Fibroblast of pulmonary artery (primary cell): Measurements from ENCODE around the gene GBF1.

Source experiments
- DNase-seq: peaks from one replicate; pipeline ENCODE4 v3.0.0-alpha.2; 2010; ENCODE audit warnings: low read depth
- H3K4me3 ChIP-seq: replicated peaks from 2 replicates; pipeline ENCODE4 v1.5.1; 2011; ENCODE audit warnings: low read depth, mild to moderate bottlenecking, control low read depth, low read length, moderate library complexity
- TF ChIP-seq, protein P1 (sequence below): IDR thresholded peaks from 2 replicates; pipeline ENCODE4 v1.5.1; 2011; ENCODE audit warnings: mild to moderate bottlenecking, control low read depth, low read length, inconsistent platforms; ENCODE audit errors: missing control alignments

The GBF1 gene

DNA sequence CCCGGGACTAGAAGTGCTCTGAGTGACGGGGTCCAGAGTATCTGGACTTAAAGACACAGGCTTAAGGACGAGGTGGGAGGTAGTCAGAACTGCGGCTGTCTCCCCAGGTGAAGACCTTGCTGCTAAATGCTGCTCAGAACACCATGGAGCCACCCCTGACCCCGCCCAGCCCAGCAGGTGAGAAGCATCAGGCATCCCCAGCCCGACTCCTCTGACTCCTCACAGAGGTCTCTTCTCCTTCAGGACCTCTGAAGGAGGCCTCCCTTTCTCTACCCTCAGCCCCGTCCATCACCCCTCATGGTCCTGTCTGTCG lies 156.0 kb downstream of the GBF1 start:
- TF ChIP-seq, protein P1, sequence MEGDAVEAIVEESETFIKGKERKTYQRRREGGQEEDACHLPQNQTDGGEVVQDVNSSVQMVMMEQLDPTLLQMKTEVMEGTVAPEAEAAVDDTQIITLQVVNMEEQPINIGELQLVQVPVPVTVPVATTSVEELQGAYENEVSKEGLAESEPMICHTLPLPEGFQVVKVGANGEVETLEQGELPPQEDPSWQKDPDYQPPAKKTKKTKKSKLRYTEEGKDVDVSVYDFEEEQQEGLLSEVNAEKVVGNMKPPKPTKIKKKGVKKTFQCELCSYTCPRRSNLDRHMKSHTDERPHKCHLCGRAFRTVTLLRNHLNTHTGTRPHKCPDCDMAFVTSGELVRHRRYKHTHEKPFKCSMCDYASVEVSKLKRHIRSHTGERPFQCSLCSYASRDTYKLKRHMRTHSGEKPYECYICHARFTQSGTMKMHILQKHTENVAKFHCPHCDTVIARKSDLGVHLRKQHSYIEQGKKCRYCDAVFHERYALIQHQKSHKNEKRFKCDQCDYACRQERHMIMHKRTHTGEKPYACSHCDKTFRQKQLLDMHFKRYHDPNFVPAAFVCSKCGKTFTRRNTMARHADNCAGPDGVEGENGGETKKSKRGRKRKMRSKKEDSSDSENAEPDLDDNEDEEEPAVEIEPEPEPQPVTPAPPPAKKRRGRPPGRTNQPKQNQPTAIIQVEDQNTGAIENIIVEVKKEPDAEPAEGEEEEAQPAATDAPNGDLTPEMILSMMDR = no peak
- DNase-seq = no peak
- no peak overlapping the region for H3K4me3 ChIP-seq

- no peak overlapping the region for H3K4me3 ChIP-seq
- no peak for DNase-seq
- TF ChIP-seq, protein P1 = no peak
Measured at GRCh38 chr10:102401735-102402511, 156.6 kb downstream of the GBF1 start.

- no peak for DNase-seq
- no peak overlapping the region for H3K4me3 ChIP-seq
- TF ChIP-seq, protein P1 = no peak
Measured at GRCh38 chr10:102402512-102402896, 157.2 kb downstream of the GBF1 start.

GRCh38 chr10:102403115-102403514 lies 157.8 kb downstream of the GBF1 start:
- H3K4me3 ChIP-seq = no peak overlapping the region
- TF ChIP-seq, protein P1 = no peak
- DNase-seq = no peak

DNA sequence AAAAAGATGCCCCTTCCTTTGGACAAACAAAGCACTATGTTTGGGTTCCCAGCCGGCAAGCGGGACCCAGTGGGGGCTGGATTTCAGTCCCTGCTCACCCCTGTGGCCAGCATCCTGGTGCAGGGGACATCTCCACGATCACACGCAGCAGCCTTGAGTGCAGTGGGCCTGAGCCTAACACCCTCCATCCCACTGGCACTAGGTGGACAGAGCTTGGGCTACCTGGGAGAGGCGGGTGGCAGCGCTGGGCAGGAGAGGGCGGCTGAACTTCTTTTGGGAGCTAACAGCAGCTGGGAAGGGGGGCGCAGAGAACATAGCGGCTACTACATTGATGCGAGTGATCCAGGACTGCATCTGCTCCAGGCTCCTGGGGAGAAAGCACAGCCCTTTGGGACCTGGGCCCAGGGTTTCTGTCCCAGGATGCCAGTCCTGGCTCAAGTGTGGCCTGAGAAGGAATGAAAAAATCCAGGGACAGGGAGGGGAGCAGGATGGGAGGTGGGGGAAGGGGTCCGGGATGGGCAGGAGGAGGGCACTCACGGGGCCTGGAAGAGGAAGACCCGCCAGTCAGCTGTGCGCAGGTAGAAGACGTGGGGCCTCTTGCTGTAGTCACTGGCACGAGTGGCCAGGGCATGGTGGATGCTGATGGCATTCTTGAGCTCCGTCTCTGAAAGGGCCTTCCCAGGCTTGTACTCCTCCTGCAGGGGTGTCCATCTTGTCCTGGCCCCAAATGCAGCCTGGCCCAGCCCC lies 159.2 kb downstream of the GBF1 start:
- TF ChIP-seq, protein P1 = no peak
- no peak overlapping the region for H3K4me3 ChIP-seq
- DNase-seq = no peak

- H3K4me3 ChIP-seq = no peak overlapping the region
- DNase-seq = no peak
- TF ChIP-seq, protein P1 = no peak
Measured at GRCh38 chr10:102405108-102405571, 159.8 kb downstream of the GBF1 start.

DNA sequence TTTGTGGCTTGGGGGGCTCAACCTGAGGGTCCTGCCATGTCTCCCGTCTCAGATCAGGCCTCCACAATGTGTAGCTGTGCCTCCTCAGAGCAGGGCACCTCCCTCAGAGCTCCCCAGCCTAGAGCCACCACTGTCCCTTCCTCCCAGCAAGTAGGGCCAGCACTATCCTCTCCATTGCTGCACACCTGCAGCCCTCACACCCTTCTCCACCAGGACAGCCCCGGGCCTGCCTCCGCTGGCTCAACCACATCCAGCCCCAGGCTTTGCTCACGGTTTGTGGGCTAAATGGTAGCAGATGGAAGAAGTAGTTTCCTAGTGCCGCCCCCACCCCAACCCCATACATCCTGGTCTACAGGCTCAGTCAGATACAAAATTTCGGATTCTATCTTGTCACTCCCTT lies 160.3 kb downstream of the GBF1 start:
- H3K4me3 ChIP-seq = no peak overlapping the region
- DNase-seq = no peak
- TF ChIP-seq, protein P1 = no peak
